ENCODE measurements around the gene MYCBPAP.

The MYCBPAP gene

GRCh38 chr17:50514388-50514787, 6.1 kb downstream of the MYCBPAP start:
- H3K27me3 ChIP-seq: no peaks in the 10 kb centered on the region
- no peak overlapping the region for H3K4me3 ChIP-seq (ENCODE audit: low read depth in 1 of 2, low read length in 1 of 2)
- no peaks in the 10 kb centered on the region for H3K36me3 ChIP-seq
- no peaks in the 10 kb centered on the region for H3K4me1 ChIP-seq (ENCODE audit: control insufficient read depth in 1 of 2, insufficient read depth in 1 of 2, low read depth in 1 of 2, low read length in 1 of 2)
- no peak overlapping the region for H3K27ac ChIP-seq
- no peak for TF ChIP-seq CTCF (IDR thresholded peaks at IDR 0.05)
- no peaks in the 10 kb centered on the region for H3K9me3 ChIP-seq

GRCh38 chr17:50514936-50515702, 6.9 kb downstream of the MYCBPAP start:
- Histone ChIP-seq H3K4me3 (ENCODE audit: low read depth in 1 of 2, low read length in 1 of 2) (no peak overlapping the region), H3K9me3 (no peaks in the 10 kb centered on the region), H3K36me3 (no peaks in the 10 kb centered on the region), H3K4me1 (ENCODE audit: control insufficient read depth in 1 of 2, insufficient read depth in 1 of 2, low read depth in 1 of 2, low read length in 1 of 2) (no peaks in the 10 kb centered on the region), H3K27ac (no peak overlapping the region), H3K27me3 (no peaks in the 10 kb centered on the region)
- TF ChIP-seq CTCF (IDR thresholded peaks at IDR 0.05): no peak

GRCh38 chr17:50517011-50517410, 8.8 kb downstream of the MYCBPAP start:
- H3K4me3 ChIP-seq (ENCODE audit: low read depth in 1 of 2, low read length in 1 of 2): no peak overlapping the region
- H3K4me1 ChIP-seq (ENCODE audit: control insufficient read depth in 1 of 2, insufficient read depth in 1 of 2, low read depth in 1 of 2, low read length in 1 of 2): no peaks in the 10 kb centered on the region
- no peaks in the 10 kb centered on the region for H3K9me3 ChIP-seq
- no peak for TF ChIP-seq CTCF (IDR thresholded peaks at IDR 0.05)
- H3K27ac ChIP-seq: no peak overlapping the region
- H3K36me3 ChIP-seq: no peaks in the 10 kb centered on the region
- H3K27me3 ChIP-seq: no peaks in the 10 kb centered on the region

- Histone ChIP-seq H3K27me3 (no peaks in the 10 kb centered on the region), H3K27ac (no peak overlapping the region), H3K4me3 (ENCODE audit: low read depth in 1 of 2, low read length in 1 of 2) (no peak overlapping the region), H3K36me3 (no peaks in the 10 kb centered on the region), H3K9me3 (no peaks in the 10 kb centered on the region), H3K4me1 (ENCODE audit: control insufficient read depth in 1 of 2, insufficient read depth in 1 of 2, low read depth in 1 of 2, low read length in 1 of 2) (no peaks in the 10 kb centered on the region)
- no peak for TF ChIP-seq CTCF (IDR thresholded peaks at IDR 0.05)
Observed at GRCh38 chr17:50517504-50518383, 9.5 kb downstream of the MYCBPAP start.

GRCh38 chr17:50518384-50519023, 10.3 kb downstream of the MYCBPAP start:
- no peak for TF ChIP-seq CTCF (IDR thresholded peaks at IDR 0.05)
- Histone ChIP-seq H3K27ac (no peak overlapping the region), H3K9me3 (no peaks in the 10 kb centered on the region), H3K36me3 (no peaks in the 10 kb centered on the region), H3K27me3 (no peaks in the 10 kb centered on the region), H3K4me1 (ENCODE audit: control insufficient read depth in 1 of 2, insufficient read depth in 1 of 2, low read depth in 1 of 2, low read length in 1 of 2) (no peaks in the 10 kb centered on the region), H3K4me3 (ENCODE audit: low read depth in 1 of 2, low read length in 1 of 2) (no peak overlapping the region)
